B cell (primary cell): ENCODE results near the gene TBC1D3B. TPM values are rescaled to one million over a fixed set of nuclear protein-coding genes. Genes with fewer than 3 reads are reported as not detected.
"Not testable (repeated sequence)": the region's sequence is repeated elsewhere in the genome, so short reads cannot be mapped to it uniquely, and the experiment has no call there.

Source experiments
- ATAC-seq: fragments of 200-7000 bp; cut with Tn5 transposase; one replicate; pipeline ENCODE4 v1.10.0; 2021; ENCODE audit warnings: low read depth, mild to moderate bottlenecking, moderate number of reproducible peaks, moderate library complexity
- CTCF ChIA-PET: fragments of 350-600 bp; sonication (Branson Sonifier 250); formaldehyde crosslinking; loops from one replicate; lab custom pipeline; 2021; ENCODE audit warnings: antibody characterized with exemption, inconsistent platforms; lab: Charles Lee
- POLR2A ChIA-PET: fragments of 350-600 bp; sonication (Branson Sonifier 250); formaldehyde crosslinking; loops from one replicate; lab custom pipeline; 2021; ENCODE audit warnings: antibody characterized with exemption; lab: Charles Lee
- DNase-seq: peaks from one replicate; pipeline ENCODE4 v3.0.0; 2013
- H2AFZ ChIP-seq: 2 replicates; pipeline ENCODE4 v1.6.1; 2012; ENCODE audit warnings: mild to moderate bottlenecking, low read depth, low read length; ENCODE audit not compliant: insufficient read depth, poor library complexity, severe bottlenecking
- H3K27ac ChIP-seq, 2 donors: 1 replicate in 1 of 2; 2 replicates in 1 of 2; pipeline ENCODE4 v1.5.1; 2012 to 2013; ENCODE audit warnings: low read length in 2 of 2, mild to moderate bottlenecking in 2 of 2, moderate library complexity in 1 of 2
- H3K27me3 ChIP-seq, 4 experiments: fragments of 200-600 bp in 1 of 4; sonication (generic) in 1 of 4; replicated peaks in 1 of 4; 1 replicate in 2 of 4; 2 replicates in 2 of 4; pipeline versions ENCODE4 v1.6.1 to v1.7.0; 2013 to 2016; ENCODE audit warnings: low read length in 3 of 4, mild to moderate bottlenecking in 2 of 4, mixed read lengths in 1 of 4, moderate library complexity in 1 of 4; ENCODE audit not compliant: insufficient read depth in 4 of 4, control insufficient read depth in 3 of 4; ENCODE audit errors: control extremely low read depth in 1 of 4
- H3K36me3 ChIP-seq, 2 experiments: replicated peaks in 1 of 2; 1 replicate in 1 of 2; 2 replicates in 1 of 2; pipeline versions ENCODE4 v1.6.1 to v1.7.1; 2013; ENCODE audit warnings: low read length in 1 of 2; ENCODE audit not compliant: insufficient read depth in 2 of 2, control insufficient read depth in 1 of 2; ENCODE audit errors: control extremely low read depth in 1 of 2, extremely low read depth in 1 of 2
- H3K4me1 ChIP-seq, 2 donors: fragments of 200-600 bp in 1 of 2; sonication (generic) in 1 of 2; 1 replicate in 1 of 2; 2 replicates in 1 of 2; pipeline versions ENCODE4 v1.5.1 to v1.6.1; 2013 to 2017; ENCODE audit warnings: low read length in 2 of 2; ENCODE audit not compliant: control insufficient read depth in 2 of 2, insufficient read depth in 2 of 2
- H3K4me2 ChIP-seq: replicated peaks from 2 replicates; pipeline ENCODE3; 2012; ENCODE audit warnings: mild to moderate bottlenecking, low read depth, low read length; ENCODE audit not compliant: poor library complexity, severe bottlenecking
- H3K4me3 ChIP-seq, 5 experiments: fragments of 200-600 bp in 1 of 5; sonication (generic) in 1 of 5; 1 replicate in 3 of 5; 2 replicates in 2 of 5; pipeline versions ENCODE4 v1.5.1 to v1.7.0; 2011 to 2016; ENCODE audit warnings: low read length in 4 of 5, mild to moderate bottlenecking in 4 of 5, low read depth in 2 of 5, control low read depth in 1 of 5, moderate library complexity in 1 of 5; ENCODE audit not compliant: insufficient read depth in 1 of 5; ENCODE audit errors: control extremely low read depth in 1 of 5, extremely low read depth in 1 of 5
- H3K79me2 ChIP-seq: fragments of 200-600 bp; sonication (generic); one replicate; pipeline ENCODE4 v1.6.0; 2016; ENCODE audit warnings: low read length; ENCODE audit not compliant: control insufficient read depth, insufficient read depth
- H3K9ac ChIP-seq: fragments of 200-600 bp; sonication (generic); 2 replicates; pipeline ENCODE4 v1.6.1; 2017; ENCODE audit warnings: mild to moderate bottlenecking, low read length, moderate library complexity
- H3K9me3 ChIP-seq, 3 donors: one replicate each; pipeline versions ENCODE4 v1.6.1 to v1.7.1; 2013; ENCODE audit warnings: low read length in 2 of 3; ENCODE audit not compliant: control insufficient read depth in 2 of 3, insufficient read depth in 1 of 3; ENCODE audit errors: control extremely low read depth in 1 of 3
- H4K20me1 ChIP-seq: 2 replicates; pipeline ENCODE4 v1.6.0; 2012; ENCODE audit warnings: mild to moderate bottlenecking, low read length; ENCODE audit not compliant: insufficient read depth, control insufficient read depth, poor library complexity, severe bottlenecking
- H3K27ac Mint-ChIP-seq: one replicate; pipeline ENCODE4 v1.8.0; 2021; ENCODE audit warnings: mixed read lengths
- H3K27me3 Mint-ChIP-seq: one replicate; pipeline ENCODE4 v1.8.0; 2021; ENCODE audit warnings: mixed read lengths
- H3K4me1 Mint-ChIP-seq: one replicate; pipeline ENCODE4 v1.8.0; 2021; ENCODE audit warnings: mixed read lengths
- H3K4me3 Mint-ChIP-seq: one replicate; pipeline ENCODE4 v1.8.0; 2021; ENCODE audit warnings: mixed read lengths
- H3K9me3 Mint-ChIP-seq: one replicate; pipeline ENCODE4 v1.8.0; 2022; ENCODE audit warnings: mixed read lengths; ENCODE audit not compliant: insufficient read depth
- EZH2 ChIP-seq: IDR thresholded peaks from 2 replicates; pipeline ENCODE4 v1.6.1; 2012; ENCODE audit warnings: borderline replicate concordance, low read depth, mild to moderate bottlenecking, moderate library complexity, low read length; ENCODE audit not compliant: insufficient read depth, poor library complexity, severe bottlenecking
- WGBS: methylation state at CpG from one replicate; pipeline ENCODE4 v1.1.5; 2013; ENCODE audit warnings: missing lambda C conversion rate; ENCODE audit not compliant: insufficient coverage; 5-methylcytosine and 5-hydroxymethylcytosine counted together
- intact Hi-C: fragments of 100-400 bp; cut with micrococcal nuclease; formaldehyde crosslinking; loops from one replicate; pipeline ENCODE4 v1.10.0; 2022
- polyA plus RNA-seq: library from polyadenylated mRNA; depleted of rRNA; stranded (reverse); fragments of >200 nt; gene quantifications from 2 replicates; pipeline ENCODE4 v1.2.3, GENCODE V29; 2012
- total RNA-seq, 2 donors: library from RNA; stranded (reverse); fragments of 120-200 nt in 1 of 2; gene quantifications; 1 replicate in 1 of 2; 2 replicates in 1 of 2; pipeline versions ENCODE4 v1.2.3 to v1.2.4, GENCODE V29; 2013 to 2022
- TF ChIP-seq, protein P1 (sequence below): fragments of 200-600 bp; IDR thresholded peaks from one replicate; pipeline ENCODE4 v1.8.0; 2022; ENCODE audit warnings: antibody characterized with exemption, mild to moderate bottlenecking

Gene TBC1D3B
- total and polyA plus RNA-seq, 2 donors (not counting 1 experiment from before 2014, with no cell fraction given): 3.2 to 17.3 TPM

DNA sequence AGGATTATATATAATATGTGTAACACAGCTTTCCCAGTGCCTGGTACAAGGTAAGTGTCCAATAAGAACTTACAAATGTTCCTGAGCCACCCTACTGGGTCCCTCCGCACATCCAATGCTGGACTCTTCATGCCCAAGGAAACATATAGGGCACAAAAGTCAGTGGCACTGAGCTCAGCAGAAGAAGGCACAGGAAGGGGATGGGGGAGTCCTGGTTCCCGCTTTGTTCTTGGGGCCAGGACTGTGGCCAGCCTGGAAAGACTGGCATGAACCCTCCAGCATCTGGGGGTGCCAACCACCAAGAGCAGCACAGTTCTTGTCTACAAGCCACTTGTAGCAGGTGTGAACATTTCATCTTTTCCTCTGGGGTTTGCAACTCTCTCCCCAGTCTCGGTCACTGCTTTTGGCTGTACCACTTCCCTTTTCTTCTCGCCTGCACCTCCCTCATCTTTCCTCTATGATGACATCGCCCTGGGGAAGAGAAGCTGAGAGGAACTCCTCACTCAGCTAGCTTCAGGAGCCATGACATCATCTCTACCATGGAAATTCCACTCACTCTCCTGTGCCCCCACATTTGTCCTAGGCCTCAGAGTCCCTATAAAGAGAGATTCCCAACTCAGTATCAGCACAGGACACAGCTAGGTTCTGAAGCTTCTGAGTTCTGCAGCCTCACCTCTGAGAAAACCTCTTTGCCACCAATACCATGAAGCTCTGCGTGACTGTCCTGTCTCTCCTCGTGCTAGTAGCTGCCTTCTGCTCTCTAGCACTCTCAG lies 34.2 kb upstream of the TBC1D3B start, which contains the start of gene CCL4L2:
Gene CCL4L2, plus strand, starts transcription at position 625 of the 773 bp plus-strand sequence.
- peak; percentile 71 for DNase-seq
- H3K27ac ChIP-seq: peak within 1 kb of the TSS in 1 of 2 donors; percentile 24
- H3K27me3 ChIP-seq: peaks cover 0 to 57% (median 0%) of the 10 kb centered on the region in 4 experiments
- Mint-ChIP-seq H3K4me3 (peak within 1 kb of the TSS; percentile 45), H3K4me1 (peaks cover 40% of the 10 kb centered on the region), H3K27me3 (peaks cover 25% of the 10 kb centered on the region), H3K27ac (peak within 1 kb of the TSS; percentile 56)
- H3K9ac ChIP-seq, H2AFZ ChIP-seq, intact Hi-C loops, H4K20me1 ChIP-seq, H3K9me3 ChIP-seq, CTCF ChIA-PET, H3K36me3 ChIP-seq, H3K79me2 ChIP-seq, POLR2A ChIA-PET, H3K9me3 Mint-ChIP-seq: not testable (repeated sequence)
- WGBS: no CpG with 5 or more reads among the region's 7 CpGs
- H3K4me2 ChIP-seq: peak within 1 kb of the TSS; percentile 25
- peak; percentile 91 for ATAC-seq
- peaks cover 50 to 58% of the 10 kb centered on the region in 2 donors for H3K4me1 ChIP-seq
- H3K4me3 ChIP-seq: peak within 1 kb of the TSS in 1 of 5 experiments; percentile 11

DNA sequence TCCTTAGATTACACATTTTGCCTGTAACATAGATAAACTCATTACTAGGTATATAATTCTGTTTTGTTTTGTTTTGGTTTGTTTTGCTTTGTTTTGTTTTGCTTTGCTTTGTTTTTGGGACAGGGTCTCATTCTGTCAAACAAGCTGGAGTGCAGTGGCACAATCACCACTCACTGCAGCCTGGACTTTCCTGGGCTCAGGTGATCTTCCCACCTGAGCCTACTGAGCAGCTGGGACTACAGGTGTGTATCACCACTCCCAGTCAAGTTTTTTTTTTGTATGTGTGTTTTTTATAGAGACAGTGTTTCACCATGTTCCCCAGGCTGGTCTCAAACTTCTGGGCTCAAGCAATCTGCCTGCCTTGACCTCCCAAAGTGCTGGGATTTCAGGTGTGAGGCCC lies 33.1 kb upstream of the TBC1D3B start:
- Histone ChIP-seq H2AFZ (no peak overlapping the region), H3K79me2 (no peaks in the 10 kb centered on the region), H3K27ac (no peak overlapping the region), H3K36me3 (no peaks in the 10 kb centered on the region), H3K27me3 (peaks cover 0 to 58% (median 0%) of the 10 kb centered on the region in 4 experiments), H3K4me2 (peak overlapping the region; percentile 13), H3K9ac (no peak overlapping the region), H4K20me1 (no peaks in the 10 kb centered on the region), H3K4me1 (peaks cover 56 to 61% of the 10 kb centered on the region in 2 donors), H3K4me3 (no peak overlapping the region), H3K9me3 (peaks cover 0 to 3% (median 0%) of the 10 kb centered on the region in 3 donors)
- Mint-ChIP-seq H3K27me3 (peaks cover 27% of the 10 kb centered on the region), H3K4me1 (peaks cover 40% of the 10 kb centered on the region), H3K9me3 (no peaks in the 10 kb centered on the region), H3K27ac (no peak overlapping the region), H3K4me3 (no peak overlapping the region)
- ChIA-PET POLR2A (interaction anchor here (0.7 kb wide), 1 partner anchor 10 kb away, joined by 3 read pairs; no protein-coding TSS in a partner anchor), CTCF (no interaction called here)
- intact Hi-C loops: no loop called here
- no peak for TF ChIP-seq EZH2
- TF ChIP-seq, protein P1, sequence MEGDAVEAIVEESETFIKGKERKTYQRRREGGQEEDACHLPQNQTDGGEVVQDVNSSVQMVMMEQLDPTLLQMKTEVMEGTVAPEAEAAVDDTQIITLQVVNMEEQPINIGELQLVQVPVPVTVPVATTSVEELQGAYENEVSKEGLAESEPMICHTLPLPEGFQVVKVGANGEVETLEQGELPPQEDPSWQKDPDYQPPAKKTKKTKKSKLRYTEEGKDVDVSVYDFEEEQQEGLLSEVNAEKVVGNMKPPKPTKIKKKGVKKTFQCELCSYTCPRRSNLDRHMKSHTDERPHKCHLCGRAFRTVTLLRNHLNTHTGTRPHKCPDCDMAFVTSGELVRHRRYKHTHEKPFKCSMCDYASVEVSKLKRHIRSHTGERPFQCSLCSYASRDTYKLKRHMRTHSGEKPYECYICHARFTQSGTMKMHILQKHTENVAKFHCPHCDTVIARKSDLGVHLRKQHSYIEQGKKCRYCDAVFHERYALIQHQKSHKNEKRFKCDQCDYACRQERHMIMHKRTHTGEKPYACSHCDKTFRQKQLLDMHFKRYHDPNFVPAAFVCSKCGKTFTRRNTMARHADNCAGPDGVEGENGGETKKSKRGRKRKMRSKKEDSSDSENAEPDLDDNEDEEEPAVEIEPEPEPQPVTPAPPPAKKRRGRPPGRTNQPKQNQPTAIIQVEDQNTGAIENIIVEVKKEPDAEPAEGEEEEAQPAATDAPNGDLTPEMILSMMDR: no peak
- DNase-seq (no peak), ATAC-seq (no peak)

DNA sequence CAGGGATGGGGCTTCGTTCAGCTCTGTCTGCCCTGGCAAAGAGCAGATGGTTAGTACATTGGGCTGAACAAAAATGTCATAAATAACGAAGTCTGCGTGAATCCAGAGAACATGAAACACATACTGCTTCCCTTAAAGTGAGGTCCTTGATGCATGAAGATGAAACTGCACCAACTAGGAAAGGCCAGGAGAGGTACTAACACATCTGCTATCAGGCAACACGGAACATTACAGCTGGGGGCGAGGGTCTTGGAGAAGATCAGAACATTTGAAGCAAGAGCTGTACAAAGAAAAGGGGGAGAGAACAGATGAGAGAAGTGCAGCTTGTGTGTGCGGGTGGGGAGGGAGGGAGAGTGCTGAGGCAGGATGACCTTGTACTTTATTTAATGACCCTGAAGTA lies 30.9 kb upstream of the TBC1D3B start:
- H3K4me3 Mint-ChIP-seq: peak overlapping the region; percentile 11
- not testable (repeated sequence) for H3K9me3 Mint-ChIP-seq, H2AFZ ChIP-seq

More for the DNA sequence above, 30.9 kb upstream of the TBC1D3B start:
- H3K36me3 ChIP-seq, DNase-seq, POLR2A ChIA-PET, H3K27ac ChIP-seq, CTCF ChIA-PET, H3K27ac Mint-ChIP-seq, H4K20me1 ChIP-seq, intact Hi-C loops, H3K4me3 ChIP-seq, H3K9me3 ChIP-seq, H3K79me2 ChIP-seq, H3K4me2 ChIP-seq, ATAC-seq, H3K9ac ChIP-seq: not testable (repeated sequence)
- 93% methylated on average over 2 of the region's 6 CpGs for WGBS
- H3K27me3 Mint-ChIP-seq: peaks cover 20% of the 10 kb centered on the region
- H3K4me1 Mint-ChIP-seq: peaks cover 50% of the 10 kb centered on the region
- Histone ChIP-seq H3K27me3 (peaks cover 0 to 46% (median 0%) of the 10 kb centered on the region in 4 experiments), H3K4me1 (peaks cover 65 to 69% of the 10 kb centered on the region in 2 donors)
